Measurements from ENCODE around the gene RND2. TPM values are rescaled to one million over a fixed set of nuclear protein-coding genes. Genes with fewer than 3 reads are reported as not detected.

The RND2 gene
- total and polyA plus RNA-seq, 9 of the 15 experiments (the other 6 are each of a cell fraction or from before 2014, with no cell fraction given) = 0.15 to 1.9 (median 0.98) TPM

- TF ChIP-seq HLTF (IDR thresholded peaks at IDR 0.05) (no peak), MBD1 (CRISPR knock-in tag; IDR thresholded peaks at IDR 0.05) (no peak), KLF16 (IDR thresholded peaks at IDR 0.05) (no peak), CEBPB (tag; IDR thresholded peaks at IDR 0.05) (no peak), ILF3 (IDR thresholded peaks at IDR 0.05; ENCODE audit: borderline replicate concordance) (no peak), FOXM1 (IDR thresholded peaks at IDR 0.05; ENCODE audit: low read depth) (no peak), FOXM1 (CRISPR knock-in tag; IDR thresholded peaks at IDR 0.05; ENCODE audit: low read depth) (no peak), RBBP5 (IDR thresholded peaks at IDR 0.05; ENCODE audit: borderline replicate concordance, insufficient read depth, low read length, poor library complexity, severe bottlenecking) (no peak), SP1 (CRISPR knock-in tag; IDR thresholded peaks at IDR 0.05) (no peak; the same call in 1 of the 2 replicates), NR3C1 (CRISPR knock-in tag; IDR thresholded peaks at IDR 0.05) (no peak), LCOR (CRISPR knock-in tag; IDR thresholded peaks at IDR 0.05) (no peak), RCOR1 (IDR thresholded peaks at IDR 0.05; ENCODE audit: borderline replicate concordance in 1 of 2, low read depth in 2 of 2, low read length in 2 of 2) (no peak), RBM34 (IDR thresholded peaks at IDR 0.05; ENCODE audit: borderline replicate concordance, insufficient read depth, low read length) (no peak), ZNF551 (CRISPR knock-in tag; IDR thresholded peaks at IDR 0.05) (no peak), MBD2 (IDR thresholded peaks at IDR 0.05; ENCODE audit: borderline replicate concordance, low read depth) (peak; percentile 53; the same call in 1 of the 2 replicates), MCM3 (IDR thresholded peaks at IDR 0.05) (no peak), NELFE (IDR thresholded peaks at IDR 0.05; ENCODE audit: insufficient read depth, insufficient read length) (no peak), ZC3H4 (CRISPR knock-in tag; IDR thresholded peaks at IDR 0.05; ENCODE audit: borderline replicate concordance) (no peak)
- TF ChIP-seq, protein P1, sequence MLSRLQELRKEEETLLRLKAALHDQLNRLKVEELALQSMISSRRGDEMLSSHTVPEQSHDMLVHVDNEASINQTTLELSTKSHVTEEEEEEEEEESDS (CRISPR knock-in tag; IDR thresholded peaks at IDR 0.05) = no peak
- TF ChIP-seq, protein P2, sequence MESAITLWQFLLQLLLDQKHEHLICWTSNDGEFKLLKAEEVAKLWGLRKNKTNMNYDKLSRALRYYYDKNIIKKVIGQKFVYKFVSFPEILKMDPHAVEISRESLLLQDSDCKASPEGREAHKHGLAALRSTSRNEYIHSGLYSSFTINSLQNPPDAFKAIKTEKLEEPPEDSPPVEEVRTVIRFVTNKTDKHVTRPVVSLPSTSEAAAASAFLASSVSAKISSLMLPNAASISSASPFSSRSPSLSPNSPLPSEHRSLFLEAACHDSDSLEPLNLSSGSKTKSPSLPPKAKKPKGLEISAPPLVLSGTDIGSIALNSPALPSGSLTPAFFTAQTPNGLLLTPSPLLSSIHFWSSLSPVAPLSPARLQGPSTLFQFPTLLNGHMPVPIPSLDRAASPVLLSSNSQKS (CRISPR knock-in tag; IDR thresholded peaks at IDR 0.05) = no peak
- TF ChIP-seq, protein P3, sequence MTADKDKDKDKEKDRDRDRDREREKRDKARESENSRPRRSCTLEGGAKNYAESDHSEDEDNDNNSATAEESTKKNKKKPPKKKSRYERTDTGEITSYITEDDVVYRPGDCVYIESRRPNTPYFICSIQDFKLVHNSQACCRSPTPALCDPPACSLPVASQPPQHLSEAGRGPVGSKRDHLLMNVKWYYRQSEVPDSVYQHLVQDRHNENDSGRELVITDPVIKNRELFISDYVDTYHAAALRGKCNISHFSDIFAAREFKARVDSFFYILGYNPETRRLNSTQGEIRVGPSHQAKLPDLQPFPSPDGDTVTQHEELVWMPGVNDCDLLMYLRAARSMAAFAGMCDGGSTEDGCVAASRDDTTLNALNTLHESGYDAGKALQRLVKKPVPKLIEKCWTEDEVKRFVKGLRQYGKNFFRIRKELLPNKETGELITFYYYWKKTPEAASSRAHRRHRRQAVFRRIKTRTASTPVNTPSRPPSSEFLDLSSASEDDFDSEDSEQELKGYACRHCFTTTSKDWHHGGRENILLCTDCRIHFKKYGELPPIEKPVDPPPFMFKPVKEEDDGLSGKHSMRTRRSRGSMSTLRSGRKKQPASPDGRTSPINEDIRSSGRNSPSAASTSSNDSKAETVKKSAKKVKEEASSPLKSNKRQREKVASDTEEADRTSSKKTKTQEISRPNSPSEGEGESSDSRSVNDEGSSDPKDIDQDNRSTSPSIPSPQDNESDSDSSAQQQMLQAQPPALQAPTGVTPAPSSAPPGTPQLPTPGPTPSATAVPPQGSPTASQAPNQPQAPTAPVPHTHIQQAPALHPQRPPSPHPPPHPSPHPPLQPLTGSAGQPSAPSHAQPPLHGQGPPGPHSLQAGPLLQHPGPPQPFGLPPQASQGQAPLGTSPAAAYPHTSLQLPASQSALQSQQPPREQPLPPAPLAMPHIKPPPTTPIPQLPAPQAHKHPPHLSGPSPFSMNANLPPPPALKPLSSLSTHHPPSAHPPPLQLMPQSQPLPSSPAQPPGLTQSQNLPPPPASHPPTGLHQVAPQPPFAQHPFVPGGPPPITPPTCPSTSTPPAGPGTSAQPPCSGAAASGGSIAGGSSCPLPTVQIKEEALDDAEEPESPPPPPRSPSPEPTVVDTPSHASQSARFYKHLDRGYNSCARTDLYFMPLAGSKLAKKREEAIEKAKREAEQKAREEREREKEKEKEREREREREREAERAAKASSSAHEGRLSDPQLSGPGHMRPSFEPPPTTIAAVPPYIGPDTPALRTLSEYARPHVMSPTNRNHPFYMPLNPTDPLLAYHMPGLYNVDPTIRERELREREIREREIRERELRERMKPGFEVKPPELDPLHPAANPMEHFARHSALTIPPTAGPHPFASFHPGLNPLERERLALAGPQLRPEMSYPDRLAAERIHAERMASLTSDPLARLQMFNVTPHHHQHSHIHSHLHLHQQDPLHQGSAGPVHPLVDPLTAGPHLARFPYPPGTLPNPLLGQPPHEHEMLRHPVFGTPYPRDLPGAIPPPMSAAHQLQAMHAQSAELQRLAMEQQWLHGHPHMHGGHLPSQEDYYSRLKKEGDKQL (CRISPR knock-in tag; IDR thresholded peaks at IDR 0.05; ENCODE audit: borderline replicate concordance) = no peak
These were observed 44.7 kb upstream of the RND2 start, which contains the start of gene RUNDC1 (continued) for GRCh38 chr17:42980274-42980765.

Measured in K562 (cell line).